ENCODE measurements around the gene TTC21B. TPM values are rescaled to one million over a fixed set of nuclear protein-coding genes. Genes with fewer than 3 reads are reported as not detected.

Gene TTC21B
- total RNA-seq, 1 experiment from 2014 or later, result 22.1 TPM

- no peak for DNase-seq
- H3K4me3 ChIP-seq (ENCODE audit: insufficient read depth, low read depth, low read length), result no peak overlapping the region
- no peaks in the 10 kb centered on the region for H3K27me3 ChIP-seq (ENCODE audit: control insufficient read depth, insufficient read depth, low read length)
- no peaks in the 10 kb centered on the region for H3K36me3 ChIP-seq (replicated peaks; ENCODE audit: control insufficient read depth, insufficient read depth, low read length)
Observed at GRCh38 chr2:165905269-165905668, 48.3 kb downstream of the TTC21B start.

GRCh38 chr2:165904432-165904831 is 49.1 kb downstream of the TTC21B start:
- Histone ChIP-seq H3K36me3 (replicated peaks; ENCODE audit: control insufficient read depth, insufficient read depth, low read length) (no peaks in the 10 kb centered on the region), H3K4me3 (ENCODE audit: insufficient read depth, low read depth, low read length) (no peak overlapping the region)
- DNase-seq, result no peak

GRCh38 chr2:165903406-165903805 is 50.2 kb downstream of the TTC21B start:
- no peak for DNase-seq
- no peak overlapping the region for H3K4me3 ChIP-seq (ENCODE audit: insufficient read depth, low read depth, low read length)
- no peaks in the 10 kb centered on the region for H3K27me3 ChIP-seq (ENCODE audit: control insufficient read depth, insufficient read depth, low read length)
- H3K36me3 ChIP-seq (replicated peaks; ENCODE audit: control insufficient read depth, insufficient read depth, low read length), result peaks cover 2% of the 10 kb centered on the region

More at GRCh38 chr2:165904432-165904831, 49.1 kb downstream of the TTC21B start:
- no peaks in the 10 kb centered on the region for H3K27me3 ChIP-seq (ENCODE audit: control insufficient read depth, insufficient read depth, low read length)

GRCh38 chr2:165902934-165903333 is 50.6 kb downstream of the TTC21B start:
- Histone ChIP-seq H3K27me3 (ENCODE audit: control insufficient read depth, insufficient read depth, low read length) (no peaks in the 10 kb centered on the region), H3K36me3 (replicated peaks; ENCODE audit: control insufficient read depth, insufficient read depth, low read length) (peaks cover 3% of the 10 kb centered on the region), H3K4me3 (ENCODE audit: insufficient read depth, low read depth, low read length) (no peak overlapping the region)
- no peak for DNase-seq

- DNase-seq, result no peak
- H3K36me3 ChIP-seq (replicated peaks; ENCODE audit: control insufficient read depth, insufficient read depth, low read length), result peaks cover 4% of the 10 kb centered on the region
Observed at GRCh38 chr2:165901620-165902298, 51.8 kb downstream of the TTC21B start.

GRCh38 chr2:165899311-165899710 is 54.3 kb downstream of the TTC21B start:
- Histone ChIP-seq H3K36me3 (replicated peaks; ENCODE audit: control insufficient read depth, insufficient read depth, low read length) (peaks cover 4% of the 10 kb centered on the region), H3K4me3 (ENCODE audit: insufficient read depth, low read depth, low read length) (no peak overlapping the region), H3K27me3 (ENCODE audit: control insufficient read depth, insufficient read depth, low read length) (no peaks in the 10 kb centered on the region)
- no peak for DNase-seq

More at GRCh38 chr2:165901620-165902298, 51.8 kb downstream of the TTC21B start:
- Histone ChIP-seq H3K4me3 (ENCODE audit: insufficient read depth, low read depth, low read length) (no peak overlapping the region), H3K27me3 (ENCODE audit: control insufficient read depth, insufficient read depth, low read length) (no peaks in the 10 kb centered on the region)

- no peaks in the 10 kb centered on the region for H3K27me3 ChIP-seq (ENCODE audit: control insufficient read depth, insufficient read depth, low read length)
- DNase-seq, result no peak
- no peak overlapping the region for H3K4me3 ChIP-seq (ENCODE audit: insufficient read depth, low read depth, low read length)
- H3K36me3 ChIP-seq (replicated peaks; ENCODE audit: control insufficient read depth, insufficient read depth, low read length), result peaks cover 4% of the 10 kb centered on the region
Observed at GRCh38 chr2:165898381-165898780, 55.2 kb downstream of the TTC21B start.

- no peak overlapping the region for H3K4me3 ChIP-seq (ENCODE audit: insufficient read depth, low read depth, low read length)
- peaks cover 4% of the 10 kb centered on the region for H3K36me3 ChIP-seq (replicated peaks; ENCODE audit: control insufficient read depth, insufficient read depth, low read length)
- H3K27me3 ChIP-seq (ENCODE audit: control insufficient read depth, insufficient read depth, low read length), result no peaks in the 10 kb centered on the region
- DNase-seq, result no peak
Observed at GRCh38 chr2:165897726-165898125, 55.9 kb downstream of the TTC21B start.

GRCh38 chr2:165897074-165897473 is 56.5 kb downstream of the TTC21B start:
- DNase-seq, result no peak
- Histone ChIP-seq H3K4me3 (ENCODE audit: insufficient read depth, low read depth, low read length) (no peak overlapping the region), H3K36me3 (replicated peaks; ENCODE audit: control insufficient read depth, insufficient read depth, low read length) (peaks cover 4% of the 10 kb centered on the region), H3K27me3 (ENCODE audit: control insufficient read depth, insufficient read depth, low read length) (no peaks in the 10 kb centered on the region)

GRCh38 chr2:165895974-165896373 is 57.6 kb downstream of the TTC21B start:
- H3K36me3 ChIP-seq (replicated peaks; ENCODE audit: control insufficient read depth, insufficient read depth, low read length), result peaks cover 4% of the 10 kb centered on the region
- no peaks in the 10 kb centered on the region for H3K27me3 ChIP-seq (ENCODE audit: control insufficient read depth, insufficient read depth, low read length)
- DNase-seq, result no peak
- no peak overlapping the region for H3K4me3 ChIP-seq (ENCODE audit: insufficient read depth, low read depth, low read length)

GRCh38 chr2:165893556-165893955 is 60.0 kb downstream of the TTC21B start:
- Histone ChIP-seq H3K4me3 (ENCODE audit: insufficient read depth, low read depth, low read length) (no peak overlapping the region), H3K36me3 (replicated peaks; ENCODE audit: control insufficient read depth, insufficient read depth, low read length) (peaks cover 5% of the 10 kb centered on the region), H3K27me3 (ENCODE audit: control insufficient read depth, insufficient read depth, low read length) (no peaks in the 10 kb centered on the region)
- DNase-seq, result no peak

GRCh38 chr2:165892526-165892925 is 61.0 kb downstream of the TTC21B start:
- no peak overlapping the region for H3K4me3 ChIP-seq (ENCODE audit: insufficient read depth, low read depth, low read length)
- H3K27me3 ChIP-seq (ENCODE audit: control insufficient read depth, insufficient read depth, low read length), result no peaks in the 10 kb centered on the region
- peaks cover 3% of the 10 kb centered on the region; the same call in 1 of the 2 replicates for H3K36me3 ChIP-seq (replicated peaks; ENCODE audit: control insufficient read depth, insufficient read depth, low read length)
- no peak for DNase-seq

GRCh38 chr2:165891943-165892342 is 61.6 kb downstream of the TTC21B start:
- Histone ChIP-seq H3K36me3 (replicated peaks; ENCODE audit: control insufficient read depth, insufficient read depth, low read length) (peaks cover 1% of the 10 kb centered on the region; the same call in 1 of the 2 replicates), H3K27me3 (ENCODE audit: control insufficient read depth, insufficient read depth, low read length) (no peaks in the 10 kb centered on the region)
- DNase-seq, result no peak

GRCh38 chr2:165891345-165891744 is 62.2 kb downstream of the TTC21B start:
- Histone ChIP-seq H3K36me3 (replicated peaks; ENCODE audit: control insufficient read depth, insufficient read depth, low read length) (peaks cover 1% of the 10 kb centered on the region; the same call in 1 of the 2 replicates), H3K27me3 (ENCODE audit: control insufficient read depth, insufficient read depth, low read length) (no peaks in the 10 kb centered on the region), H3K4me3 (ENCODE audit: insufficient read depth, low read depth, low read length) (no peak overlapping the region)
- DNase-seq, result no peak

More at GRCh38 chr2:165891943-165892342, 61.6 kb downstream of the TTC21B start:
- no peak overlapping the region for H3K4me3 ChIP-seq (ENCODE audit: insufficient read depth, low read depth, low read length)

- H3K36me3 ChIP-seq (replicated peaks; ENCODE audit: control insufficient read depth, insufficient read depth, low read length), result peaks cover 1% of the 10 kb centered on the region
- no peak for DNase-seq
- H3K27me3 ChIP-seq (ENCODE audit: control insufficient read depth, insufficient read depth, low read length), result no peaks in the 10 kb centered on the region
- H3K4me3 ChIP-seq (ENCODE audit: insufficient read depth, low read depth, low read length), result no peak overlapping the region
Observed at GRCh38 chr2:165889798-165890197, 63.8 kb downstream of the TTC21B start.

All from H7 (cell line).